Caco-2 (cell line): ENCODE measurements around the gene DIAPH3. TPM values are rescaled to one million over a fixed set of nuclear protein-coding genes. Genes with fewer than 3 reads are reported as not detected.

Experiments used
- BruUV-seq: library from RNA; stranded (reverse); fragments of 400-500 nt; replicated peaks from 2 replicates; lab custom pipeline; 2021; lab: Mats Ljungman, UMichigan
- CTCF ChIA-PET: fragments of 300-600 bp; sonication (Branson Sonifier 250); formaldehyde crosslinking; loops from one replicate; lab custom pipeline; 2022; ENCODE audit warnings: antibody characterized with exemption; lab: Charles Lee
- POLR2A ChIA-PET: fragments of 300-600 bp; sonication (Branson Sonifier 250); formaldehyde crosslinking; loops from one replicate; lab custom pipeline; 2022; ENCODE audit warnings: antibody characterized with exemption; lab: Charles Lee
- DNase-seq, 2 experiments: peaks; one replicate each; pipeline versions ENCODE4 v3.0.0 to v3.0.0-alpha.2; 2020 to 2022
- H3K27me3 ChIP-seq: replicated peaks from 2 replicates; pipeline ENCODE4 v1.6.0; 2011; ENCODE audit warnings: low read length; ENCODE audit not compliant: control insufficient read depth, insufficient read depth
- H3K36me3 ChIP-seq: 2 replicates; pipeline ENCODE4 v1.5.1; 2011; ENCODE audit warnings: low read length; ENCODE audit not compliant: control insufficient read depth, insufficient read depth
- H3K4me1 ChIP-seq: fragments of 250-450 bp; sonication (Bioruptor Pico); 2 replicates; pipeline ENCODE4 v1.5.1; 2020; ENCODE audit warnings: mild to moderate bottlenecking
- H3K4me3 ChIP-seq: 2 replicates; pipeline ENCODE4 v1.5.1; 2011; ENCODE audit warnings: low read depth, mild to moderate bottlenecking, control low read depth, low read length
- H3K9me3 ChIP-seq: fragments of 250-450 bp; sonication (Bioruptor Pico); 2 replicates; pipeline ENCODE4 v1.5.1; 2020; ENCODE audit warnings: mild to moderate bottlenecking, moderate library complexity
- H3K27ac Mint-ChIP-seq: one replicate; pipeline ENCODE4 v1.8.0; 2022; ENCODE audit warnings: mixed read lengths; ENCODE audit not compliant: unreplicated experiment
- H3K27me3 Mint-ChIP-seq: one replicate; pipeline ENCODE4 v1.8.0; 2022; ENCODE audit warnings: mixed read lengths; ENCODE audit not compliant: insufficient read depth, unreplicated experiment
- H3K36me3 Mint-ChIP-seq: one replicate; pipeline ENCODE4 v1.8.0; 2022; ENCODE audit warnings: mild to moderate bottlenecking, mixed read lengths; ENCODE audit not compliant: insufficient read depth, unreplicated experiment
- H3K4me1 Mint-ChIP-seq: one replicate; pipeline ENCODE4 v1.8.0; 2022; ENCODE audit warnings: low read depth, mixed read lengths; ENCODE audit not compliant: unreplicated experiment
- H3K4me3 Mint-ChIP-seq: one replicate; pipeline ENCODE4 v1.8.0; 2022; ENCODE audit warnings: mild to moderate bottlenecking, moderate library complexity, mixed read lengths; ENCODE audit not compliant: unreplicated experiment
- H3K9me3 Mint-ChIP-seq: one replicate; pipeline ENCODE4 v1.8.0; 2022; ENCODE audit warnings: mixed read lengths; ENCODE audit not compliant: unreplicated experiment
- intact Hi-C: fragments of 100-400 bp; cut with micrococcal nuclease; formaldehyde crosslinking; loops from one replicate; pipeline ENCODE4 v1.10.0; 2022; ENCODE audit not compliant: unreplicated experiment
- total RNA-seq: library from RNA; stranded (reverse); gene quantifications from 2 replicates; pipeline ENCODE4 v1.2.3, GENCODE V29; 2022
- TF ChIP-seq, protein P1 (sequence below), 2 experiments: fragments of 200-600 bp in 1 of 2; IDR thresholded peaks; 1 replicate in 1 of 2; 2 replicates in 1 of 2; pipeline versions ENCODE4 v1.5.1 to v1.8.0; 2011 to 2022; ENCODE audit warnings: antibody characterized with exemption in 1 of 2, control low read depth in 1 of 2, inconsistent platforms in 1 of 2, low read depth in 1 of 2, low read length in 1 of 2, mild to moderate bottlenecking in 1 of 2, moderate library complexity in 1 of 2; ENCODE audit not compliant: insufficient read depth in 1 of 2, severe bottlenecking in 1 of 2, unreplicated experiment in 1 of 2

The DIAPH3 gene
- total RNA-seq, 1 experiment from 2014 or later: 60.6 TPM

DNA sequence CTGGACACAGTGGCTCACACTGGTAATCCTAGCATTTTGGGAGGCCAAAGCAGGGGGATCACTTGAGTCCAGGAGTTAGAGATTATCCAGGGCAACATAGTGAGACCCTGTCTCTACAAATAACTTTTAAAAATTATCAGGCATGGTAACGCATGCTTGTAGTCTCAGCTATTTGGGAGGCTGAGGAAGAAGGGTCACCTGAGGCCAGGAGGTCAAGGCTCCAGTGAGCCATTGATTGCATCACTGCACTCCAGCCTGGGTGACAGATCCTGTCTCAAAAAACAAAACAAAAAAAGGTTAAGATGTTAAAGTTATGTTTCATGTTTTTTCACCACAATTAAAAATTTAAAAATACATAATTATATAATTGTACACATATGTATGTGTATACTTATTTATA is 19.2 kb upstream of the DIAPH3 start:
- CTCF ChIA-PET: no interaction called here
- H3K4me3 ChIP-seq: no peak overlapping the region
- TF ChIP-seq, protein P1, sequence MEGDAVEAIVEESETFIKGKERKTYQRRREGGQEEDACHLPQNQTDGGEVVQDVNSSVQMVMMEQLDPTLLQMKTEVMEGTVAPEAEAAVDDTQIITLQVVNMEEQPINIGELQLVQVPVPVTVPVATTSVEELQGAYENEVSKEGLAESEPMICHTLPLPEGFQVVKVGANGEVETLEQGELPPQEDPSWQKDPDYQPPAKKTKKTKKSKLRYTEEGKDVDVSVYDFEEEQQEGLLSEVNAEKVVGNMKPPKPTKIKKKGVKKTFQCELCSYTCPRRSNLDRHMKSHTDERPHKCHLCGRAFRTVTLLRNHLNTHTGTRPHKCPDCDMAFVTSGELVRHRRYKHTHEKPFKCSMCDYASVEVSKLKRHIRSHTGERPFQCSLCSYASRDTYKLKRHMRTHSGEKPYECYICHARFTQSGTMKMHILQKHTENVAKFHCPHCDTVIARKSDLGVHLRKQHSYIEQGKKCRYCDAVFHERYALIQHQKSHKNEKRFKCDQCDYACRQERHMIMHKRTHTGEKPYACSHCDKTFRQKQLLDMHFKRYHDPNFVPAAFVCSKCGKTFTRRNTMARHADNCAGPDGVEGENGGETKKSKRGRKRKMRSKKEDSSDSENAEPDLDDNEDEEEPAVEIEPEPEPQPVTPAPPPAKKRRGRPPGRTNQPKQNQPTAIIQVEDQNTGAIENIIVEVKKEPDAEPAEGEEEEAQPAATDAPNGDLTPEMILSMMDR (IDR thresholded peaks at IDR 0.05; ENCODE audit: insufficient read depth in 1 of 2, low read depth in 1 of 2, low read length in 1 of 2, severe bottlenecking in 1 of 2, unreplicated experiment in 1 of 2): no peak
- H3K27me3 ChIP-seq: no peaks in the 10 kb centered on the region
- Mint-ChIP-seq H3K36me3 (no peaks in the 10 kb centered on the region), H3K27me3 (no peaks in the 10 kb centered on the region), H3K4me3 (no peak overlapping the region), H3K4me1 (no peaks in the 10 kb centered on the region), H3K9me3 (no peaks in the 10 kb centered on the region), H3K27ac (no peak overlapping the region)
- intact Hi-C loops: no loop called here
- POLR2A ChIA-PET: no interaction called here
- BruUV-seq: no TSS peak
- H3K9me3 ChIP-seq: no peaks in the 10 kb centered on the region
- no peak for DNase-seq
- H3K4me1 ChIP-seq: no peaks in the 10 kb centered on the region
- no peaks in the 10 kb centered on the region for H3K36me3 ChIP-seq

DNA sequence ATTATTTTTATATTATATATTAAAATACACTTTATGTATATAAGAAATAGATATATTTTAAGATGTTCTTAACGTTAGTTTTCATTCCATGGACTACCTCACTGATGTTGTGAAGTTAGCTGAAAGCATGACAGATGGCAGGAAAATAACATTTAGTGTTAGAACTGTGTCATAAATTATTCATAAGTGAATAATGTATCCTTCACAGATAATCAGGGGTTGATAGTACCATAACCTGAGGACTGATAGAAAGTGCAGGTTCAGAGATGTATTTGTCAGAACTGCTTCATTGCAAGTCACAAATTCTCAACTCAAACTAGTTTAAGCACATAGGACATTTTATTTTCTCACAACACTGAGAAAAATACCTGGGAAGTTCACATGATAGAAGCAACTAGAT is 14.6 kb upstream of the DIAPH3 start:
- no peak for DNase-seq
- intact Hi-C loops: no loop called here
- Mint-ChIP-seq H3K36me3 (no peaks in the 10 kb centered on the region), H3K27ac (no peak overlapping the region), H3K4me3 (no peak overlapping the region), H3K27me3 (no peaks in the 10 kb centered on the region), H3K9me3 (no peaks in the 10 kb centered on the region), H3K4me1 (peaks cover 13% of the 10 kb centered on the region)
- BruUV-seq: no TSS peak
- POLR2A ChIA-PET: no interaction called here
- TF ChIP-seq, protein P1 (IDR thresholded peaks at IDR 0.05; ENCODE audit: insufficient read depth in 1 of 2, low read depth in 1 of 2, low read length in 1 of 2, severe bottlenecking in 1 of 2, unreplicated experiment in 1 of 2): no peak
- H3K27me3 ChIP-seq: no peaks in the 10 kb centered on the region
- H3K4me3 ChIP-seq: no peak overlapping the region
- CTCF ChIA-PET: no interaction called here
- no peaks in the 10 kb centered on the region for H3K36me3 ChIP-seq
- H3K4me1 ChIP-seq: peaks cover 3% of the 10 kb centered on the region; the same call in 1 of the 2 replicates
- H3K9me3 ChIP-seq: no peaks in the 10 kb centered on the region

DNA sequence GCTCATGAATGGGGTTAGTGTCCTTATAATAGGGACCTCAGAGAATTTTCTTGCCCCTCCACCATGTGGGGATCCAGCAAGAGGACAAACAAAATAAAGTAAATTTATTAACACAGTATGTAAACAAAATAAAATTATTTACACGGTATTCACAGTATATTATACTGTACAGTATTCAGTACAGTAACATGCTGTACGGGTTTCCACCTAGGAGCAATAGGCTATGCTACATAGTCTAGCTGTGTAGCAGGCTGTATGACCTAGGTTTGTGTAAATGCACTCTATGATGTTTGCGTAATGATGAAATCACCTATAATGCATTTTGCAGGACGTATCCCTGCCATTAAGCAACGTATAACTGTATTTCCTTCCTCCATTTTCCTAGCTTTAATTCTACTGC is 11.8 kb upstream of the DIAPH3 start:
- Histone ChIP-seq H3K27me3 (no peaks in the 10 kb centered on the region), H3K4me3 (no peak overlapping the region), H3K4me1 (peaks cover 10% of the 10 kb centered on the region; the same call in 1 of the 2 replicates), H3K9me3 (no peaks in the 10 kb centered on the region), H3K36me3 (no peaks in the 10 kb centered on the region)
- no peak for DNase-seq
- H3K4me1 Mint-ChIP-seq: peaks cover 26% of the 10 kb centered on the region
- no peaks in the 10 kb centered on the region for H3K9me3 Mint-ChIP-seq
- ChIA-PET POLR2A (no interaction called here), CTCF (no interaction called here)
- no peaks in the 10 kb centered on the region for H3K36me3 Mint-ChIP-seq
- H3K27ac Mint-ChIP-seq: no peak overlapping the region
- H3K27me3 Mint-ChIP-seq: no peaks in the 10 kb centered on the region
- intact Hi-C loops: no loop called here
- no TSS peak for BruUV-seq
- TF ChIP-seq, protein P1 (IDR thresholded peaks at IDR 0.05; ENCODE audit: insufficient read depth in 1 of 2, low read depth in 1 of 2, low read length in 1 of 2, severe bottlenecking in 1 of 2, unreplicated experiment in 1 of 2): no peak
- no peak overlapping the region for H3K4me3 Mint-ChIP-seq
